Nephron progenitor cell (in vitro differentiated cells): Measurements from ENCODE around the gene CRIP1.

Experiments used
- DNase-seq: peaks from one replicate; pipeline ENCODE4 v3.0.0; 2021
- H3K27ac Mint-ChIP-seq: 2 replicates; pipeline ENCODE4 v1.8.0; 2021; ENCODE audit warnings: mild to moderate bottlenecking, moderate library complexity, mixed read lengths
- H3K27me3 Mint-ChIP-seq: 2 replicates; pipeline ENCODE4 v1.8.0; 2021; ENCODE audit warnings: mild to moderate bottlenecking, low read depth, mixed read lengths; ENCODE audit not compliant: poor library complexity
- H3K36me3 Mint-ChIP-seq: 2 replicates; pipeline ENCODE4 v1.8.0; 2021; ENCODE audit warnings: low read depth, mixed read lengths
- H3K4me1 Mint-ChIP-seq: 2 replicates; pipeline ENCODE4 v1.8.0; 2021; ENCODE audit warnings: mixed read lengths
- H3K4me3 Mint-ChIP-seq: 2 replicates; pipeline ENCODE4 v1.8.0; 2021; ENCODE audit warnings: mild to moderate bottlenecking, moderate library complexity, mixed read lengths
- H3K9me3 Mint-ChIP-seq: 2 replicates; pipeline ENCODE4 v1.8.0; 2021; ENCODE audit warnings: mild to moderate bottlenecking, moderate library complexity, mixed read lengths
- CTCF ChIP-seq: fragments of 200-600 bp; sonication (generic); IDR thresholded peaks from 2 replicates; pipeline ENCODE4 v1.5.0; 2021; ENCODE audit warnings: antibody characterized with exemption

The CRIP1 gene

GRCh38 chr14:105501504-105502291, 15.0 kb downstream of the CRIP1 start:
- no peak for DNase-seq
- no peak for TF ChIP-seq CTCF
- no peaks in the 10 kb centered on the region for H3K9me3 Mint-ChIP-seq
- H3K4me1 Mint-ChIP-seq = peaks cover 16% of the 10 kb centered on the region
- no peak overlapping the region for H3K4me3 Mint-ChIP-seq
- H3K27ac Mint-ChIP-seq = no peak overlapping the region
- no peaks in the 10 kb centered on the region for H3K36me3 Mint-ChIP-seq
- peaks cover 5% of the 10 kb centered on the region for H3K27me3 Mint-ChIP-seq

DNA sequence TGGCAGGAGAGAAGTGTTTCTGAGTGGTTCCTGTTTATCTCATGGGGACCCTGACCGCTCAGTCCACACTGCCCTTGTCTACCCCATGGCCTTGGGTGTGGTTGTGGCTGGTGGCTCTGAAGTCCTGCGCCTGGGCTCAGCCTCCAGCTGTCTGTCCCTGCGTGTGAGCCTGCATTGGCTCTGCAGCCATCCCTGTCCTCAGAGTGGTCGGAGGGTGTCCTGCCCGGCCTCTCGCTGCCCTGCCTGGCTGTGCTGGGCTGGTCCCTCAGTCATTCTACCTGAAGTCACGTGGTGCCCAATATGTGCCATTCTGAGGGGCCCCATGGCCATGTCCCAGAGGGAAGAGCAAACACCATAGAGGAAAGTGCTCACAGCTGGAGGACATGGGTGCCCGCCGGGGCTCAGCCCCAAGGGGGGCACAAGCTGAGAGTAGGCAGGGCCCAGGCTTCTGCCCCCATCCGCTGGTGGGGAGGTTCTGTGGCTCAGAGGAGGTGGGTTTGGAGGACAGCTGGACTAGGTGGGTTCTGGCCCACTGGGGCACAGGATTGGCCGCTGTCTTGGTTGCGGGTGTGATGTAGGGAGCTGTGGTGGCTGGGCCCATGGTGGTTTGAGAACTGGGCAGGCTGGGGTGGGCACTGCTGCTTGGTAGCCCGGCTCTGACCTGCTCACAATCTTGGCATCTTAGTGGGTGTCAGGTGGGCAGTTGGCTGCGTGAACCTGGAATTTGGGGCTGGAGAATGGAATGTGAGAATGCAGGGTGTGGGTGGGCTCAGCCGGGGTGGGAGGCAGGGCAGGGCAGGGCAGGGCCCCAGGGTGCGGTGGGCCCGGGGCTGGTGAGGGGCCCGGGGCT, 16.0 kb downstream of the CRIP1 start:
- Mint-ChIP-seq H3K27ac (peak overlapping the region; percentile 59), H3K4me1 (peaks cover 16% of the 10 kb centered on the region), H3K4me3 (no peak overlapping the region), H3K36me3 (no peaks in the 10 kb centered on the region), H3K27me3 (peaks cover 14% of the 10 kb centered on the region), H3K9me3 (peaks cover under 1% of the 10 kb centered on the region)
- no peak for TF ChIP-seq CTCF
- DNase-seq = no peak

- no peak for TF ChIP-seq CTCF
- Mint-ChIP-seq H3K4me3 (no peak overlapping the region), H3K27me3 (peaks cover 20% of the 10 kb centered on the region), H3K36me3 (no peaks in the 10 kb centered on the region), H3K27ac (no peak overlapping the region), H3K9me3 (peaks cover 4% of the 10 kb centered on the region), H3K4me1 (peaks cover 16% of the 10 kb centered on the region)
- DNase-seq = no peak
These were observed 16.6 kb downstream of the CRIP1 start for GRCh38 chr14:105503296-105503640.

GRCh38 chr14:105503935-105504692, 17.4 kb downstream of the CRIP1 start:
- H3K9me3 Mint-ChIP-seq = peaks cover 4% of the 10 kb centered on the region
- TF ChIP-seq CTCF = no peak
- peaks cover 25% of the 10 kb centered on the region for H3K27me3 Mint-ChIP-seq
- no peak overlapping the region for H3K27ac Mint-ChIP-seq
- no peaks in the 10 kb centered on the region for H3K36me3 Mint-ChIP-seq
- no peak for DNase-seq
- peaks cover 16% of the 10 kb centered on the region for H3K4me1 Mint-ChIP-seq
- H3K4me3 Mint-ChIP-seq = no peak overlapping the region

DNA sequence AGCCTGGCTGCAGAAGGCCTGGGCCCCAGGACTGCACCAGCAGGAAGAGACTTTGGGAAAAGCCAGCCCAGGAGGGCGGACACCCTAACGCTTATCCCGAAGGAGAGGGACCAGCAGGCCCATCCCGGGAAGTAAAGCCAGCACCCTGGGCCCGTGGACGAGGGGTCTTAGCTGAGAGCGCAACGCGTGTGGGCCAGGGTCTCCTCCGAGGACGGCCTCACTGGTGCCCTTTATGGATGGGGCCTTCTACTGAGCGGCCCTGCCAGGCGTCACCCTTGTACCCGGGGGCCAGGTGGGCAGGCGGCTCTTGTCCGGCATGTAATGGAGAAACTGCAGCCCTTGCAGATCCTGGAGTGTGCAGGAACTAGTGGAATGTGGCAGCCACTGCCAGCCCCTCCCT, 18.4 kb downstream of the CRIP1 start:
- Mint-ChIP-seq H3K4me1 (peaks cover 13% of the 10 kb centered on the region), H3K9me3 (peaks cover 4% of the 10 kb centered on the region), H3K36me3 (no peaks in the 10 kb centered on the region), H3K4me3 (no peak overlapping the region), H3K27me3 (peaks cover 34% of the 10 kb centered on the region), H3K27ac (no peak overlapping the region)
- no peak for DNase-seq
- TF ChIP-seq CTCF = no peak
